GM19468 (cell line): ENCODE measurements around the gene NCAPG.
"Not testable (repeated sequence)": the region's sequence is repeated elsewhere in the genome, so short reads cannot be mapped to it uniquely, and the experiment has no call there.

Experiments used
- ATAC-seq: cut with Tn5 transposase; IDR thresholded peaks from one replicate; pipeline ENCODE4 v1.9.1; 2021; ENCODE audit warnings: mild to moderate bottlenecking, moderate library complexity, moderate number of reproducible peaks; ENCODE audit not compliant: unreplicated experiment; ENCODE audit errors: extremely low read depth

The NCAPG gene

DNA sequence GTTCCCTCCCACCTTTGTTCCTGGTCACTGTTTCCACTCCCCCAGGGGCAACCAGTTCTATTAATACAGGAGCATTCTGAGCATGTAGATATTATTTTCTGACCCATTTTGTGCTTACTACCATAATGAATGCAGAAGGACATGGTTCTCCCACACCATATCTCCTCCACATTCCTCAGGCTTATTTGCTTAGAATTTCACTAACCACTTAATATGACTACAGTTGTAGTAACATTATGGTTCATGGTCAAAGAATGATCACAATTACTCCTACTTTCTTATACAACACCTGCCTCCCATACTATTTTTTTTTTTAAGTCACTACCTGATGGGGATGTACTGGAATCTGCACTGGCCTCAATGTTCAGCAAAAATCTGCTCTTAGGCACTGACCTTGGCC lies 21.8 kb upstream of the NCAPG start:
- ATAC-seq, result no peak

DNA sequence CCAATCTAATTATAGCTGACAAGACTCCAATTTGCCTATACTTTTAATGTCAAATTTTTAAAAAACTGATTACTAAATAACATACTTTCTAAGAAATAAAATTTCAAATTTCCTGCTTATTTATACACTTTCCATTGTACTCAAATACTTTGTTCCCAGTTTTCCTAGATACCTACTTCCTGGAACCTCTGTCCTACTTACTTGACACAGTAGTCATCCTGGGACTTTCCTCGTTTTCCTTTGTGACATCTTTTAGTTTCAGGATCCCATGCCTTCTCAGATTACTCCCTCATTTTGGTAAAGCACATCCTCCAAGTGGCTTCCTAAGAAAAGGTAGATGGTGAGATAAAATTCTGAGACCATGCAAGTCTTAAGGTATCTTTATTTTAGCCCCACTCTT lies 16.0 kb upstream of the NCAPG start:
- ATAC-seq, result no peak

DNA sequence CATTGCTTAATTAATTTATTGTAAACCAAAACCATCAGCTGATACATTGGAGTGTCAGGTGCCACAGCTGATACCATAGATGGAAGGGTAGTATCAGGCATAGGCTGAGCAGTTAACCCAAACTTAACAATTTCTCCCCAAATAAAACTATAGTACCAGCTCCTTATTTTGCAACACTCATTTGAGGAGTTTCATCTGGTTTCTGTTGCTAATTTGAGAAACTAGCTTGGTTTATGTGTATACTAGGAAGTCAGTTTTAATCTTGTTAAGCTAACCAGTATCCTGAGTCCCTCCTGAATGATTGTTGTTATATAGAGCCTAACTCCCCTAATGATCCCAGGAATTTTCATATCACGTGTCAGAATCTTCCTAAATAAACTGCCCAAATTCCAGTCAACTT lies 13.0 kb upstream of the NCAPG start:
- no peak for ATAC-seq

DNA sequence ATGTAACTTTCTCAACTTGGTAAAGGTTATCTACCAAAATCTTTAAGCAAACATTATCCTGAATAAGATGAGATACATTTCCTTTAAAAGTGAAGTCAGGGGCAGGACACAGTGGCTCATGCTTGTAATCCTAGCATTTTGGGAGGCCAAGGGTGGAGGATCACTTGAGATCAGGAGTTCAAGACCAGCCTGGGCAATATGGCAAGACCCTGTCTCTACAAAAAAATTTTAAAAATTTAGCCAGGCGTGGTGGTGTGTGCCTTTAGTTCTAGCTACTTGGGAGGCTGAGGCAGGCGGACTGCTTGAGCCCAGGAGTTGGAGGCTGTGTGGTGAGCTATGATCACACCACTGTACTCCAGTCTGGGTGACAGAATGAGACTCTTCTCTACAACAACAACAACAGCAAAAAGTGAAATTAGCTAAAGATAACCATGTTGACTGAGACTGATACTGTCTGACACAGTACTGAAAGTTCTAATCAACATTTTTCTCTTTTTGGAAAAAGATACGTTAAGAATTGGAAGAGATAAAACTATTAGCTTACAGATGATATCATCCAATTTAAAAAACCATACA lies 5.1 kb upstream of the NCAPG start:
- ATAC-seq, result no peak

DNA sequence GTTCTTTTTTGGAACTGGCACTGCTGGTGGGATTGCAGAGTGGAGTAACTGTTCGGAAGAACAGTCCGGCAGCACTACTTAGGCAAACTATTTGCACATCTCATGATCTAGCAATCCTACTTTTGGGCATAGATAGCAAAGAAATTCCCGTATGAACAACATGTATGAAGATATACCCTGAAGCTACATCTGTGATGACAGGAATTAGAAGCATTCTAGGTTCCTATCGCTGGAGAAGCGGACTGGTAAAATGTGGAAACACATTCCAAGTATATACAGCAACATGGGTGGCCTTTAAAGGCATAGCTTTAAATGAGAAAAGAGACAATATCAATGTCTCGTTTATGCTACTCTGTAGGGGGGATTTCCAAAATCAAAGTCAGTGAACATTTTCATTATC lies 3.3 kb upstream of the NCAPG start:
- ATAC-seq, result no peak

DNA sequence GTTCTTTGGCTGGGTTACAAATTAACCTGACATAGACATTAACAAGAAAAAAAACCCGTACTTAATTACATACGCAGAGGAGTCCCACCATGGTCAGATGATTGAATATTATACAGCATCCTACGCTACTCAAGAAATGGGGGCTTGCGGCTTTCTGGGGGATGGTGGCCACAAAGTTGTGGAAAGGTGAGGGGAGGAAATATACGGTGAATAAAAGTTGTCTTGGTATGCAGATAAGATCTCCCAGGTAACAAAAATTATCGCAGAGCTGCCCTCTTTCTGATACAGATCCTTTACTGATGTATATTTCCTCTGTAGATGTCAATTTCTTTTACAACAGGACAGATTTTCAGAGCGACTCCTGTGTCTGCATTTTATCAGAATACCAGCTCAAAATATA lies 1.1 kb upstream of the NCAPG start:
- ATAC-seq, result no peak

DNA sequence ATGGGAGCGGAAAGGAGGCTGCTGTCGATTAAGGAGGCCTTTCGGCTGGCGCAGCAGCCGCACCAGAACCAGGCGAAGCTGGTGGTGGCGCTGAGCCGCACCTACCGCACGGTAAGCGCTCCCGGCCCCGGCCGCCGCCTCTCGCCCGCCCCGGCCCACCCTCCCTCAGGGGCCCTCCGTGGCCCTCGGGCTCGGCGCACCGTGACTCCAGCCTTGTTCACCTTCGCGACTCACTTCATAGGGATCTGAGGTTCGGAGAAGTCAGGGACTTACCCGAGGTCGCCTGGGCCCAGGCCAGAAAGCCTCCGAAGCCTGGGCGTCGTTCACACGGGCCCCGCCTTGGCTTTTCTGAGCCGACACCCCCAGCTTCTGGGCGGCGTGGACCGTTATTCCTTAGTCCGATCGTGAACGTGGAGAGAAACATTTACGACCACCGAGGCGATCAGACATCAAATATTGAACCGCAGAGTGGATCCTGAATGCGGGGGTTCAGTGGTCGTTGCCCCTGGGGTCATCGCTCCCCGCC lies 362 bp downstream of the NCAPG start:
- ATAC-seq, result no peak

DNA sequence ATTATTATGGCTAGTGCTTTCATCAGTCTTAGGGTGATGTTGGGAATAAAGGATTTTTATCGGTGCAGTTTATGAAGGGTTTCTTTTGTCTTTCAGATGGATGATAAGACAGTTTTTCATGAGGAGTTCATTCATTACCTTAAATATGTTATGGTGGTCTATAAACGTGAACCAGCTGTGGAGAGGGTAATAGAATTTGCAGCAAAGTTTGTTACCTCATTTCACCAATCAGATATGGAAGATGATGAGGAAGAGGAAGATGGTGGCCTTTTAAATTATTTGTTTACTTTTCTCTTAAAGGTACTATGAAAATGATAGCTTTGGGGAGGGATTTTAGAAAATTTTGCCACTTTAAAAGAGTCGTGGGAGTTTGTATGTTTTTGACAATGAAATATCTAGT lies 1.3 kb downstream of the NCAPG start:
- no peak for ATAC-seq

DNA sequence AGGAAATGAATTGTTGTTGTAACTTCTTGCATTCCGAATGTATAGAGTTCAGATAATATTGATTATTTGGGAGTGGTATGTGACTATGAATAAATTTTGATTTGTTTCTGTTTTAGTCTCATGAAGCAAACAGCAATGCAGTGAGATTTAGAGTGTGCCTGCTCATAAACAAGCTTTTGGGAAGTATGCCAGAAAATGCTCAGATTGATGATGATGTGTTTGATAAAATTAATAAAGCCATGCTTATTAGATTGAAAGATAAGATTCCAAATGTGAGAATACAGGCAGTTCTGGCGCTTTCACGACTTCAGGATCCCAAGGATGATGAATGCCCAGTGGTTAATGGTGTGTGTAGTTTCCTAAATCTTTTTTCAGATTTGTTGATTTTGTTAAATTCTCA lies 2.0 kb downstream of the NCAPG start:
- no peak for ATAC-seq

DNA sequence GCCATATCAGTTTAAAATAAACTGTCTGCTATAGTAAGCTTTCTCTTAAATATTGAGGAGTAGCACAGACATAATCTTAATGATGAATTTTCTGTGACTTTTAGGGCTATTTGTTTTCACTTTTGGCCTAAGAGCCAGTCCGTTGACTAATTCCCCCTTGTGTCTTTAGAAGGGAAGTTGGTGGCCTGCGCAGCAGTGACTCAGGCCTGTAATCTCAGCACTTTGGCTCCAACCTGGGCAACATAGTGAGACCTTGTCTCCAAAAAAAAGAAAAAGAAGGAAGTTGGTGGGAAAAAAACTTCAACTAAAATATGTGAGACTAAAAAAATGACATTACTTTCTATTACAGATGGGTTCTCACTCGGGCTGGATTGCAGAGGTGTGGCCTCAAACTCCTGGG lies 3.4 kb downstream of the NCAPG start:
- ATAC-seq, result no peak

DNA sequence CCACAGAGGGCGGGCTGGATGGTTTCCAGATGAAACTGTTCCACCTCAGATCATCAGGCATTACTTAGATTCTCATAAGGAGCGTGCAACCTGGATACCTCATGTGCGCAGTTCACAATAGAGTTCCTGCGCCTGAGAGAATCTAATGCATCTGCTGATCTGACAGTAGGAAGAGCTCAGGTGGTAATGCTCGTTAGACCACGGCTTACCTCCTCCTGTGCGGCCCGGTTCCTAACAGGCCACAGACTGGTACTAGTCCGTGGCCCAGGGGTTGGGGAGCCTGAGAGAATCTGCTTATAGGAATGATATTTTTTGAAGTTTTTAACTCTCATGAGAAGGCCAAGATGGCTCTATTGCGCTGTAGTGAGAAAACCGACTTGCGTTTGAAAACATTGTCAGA lies 5.4 kb downstream of the NCAPG start:
- ATAC-seq, result no peak

DNA sequence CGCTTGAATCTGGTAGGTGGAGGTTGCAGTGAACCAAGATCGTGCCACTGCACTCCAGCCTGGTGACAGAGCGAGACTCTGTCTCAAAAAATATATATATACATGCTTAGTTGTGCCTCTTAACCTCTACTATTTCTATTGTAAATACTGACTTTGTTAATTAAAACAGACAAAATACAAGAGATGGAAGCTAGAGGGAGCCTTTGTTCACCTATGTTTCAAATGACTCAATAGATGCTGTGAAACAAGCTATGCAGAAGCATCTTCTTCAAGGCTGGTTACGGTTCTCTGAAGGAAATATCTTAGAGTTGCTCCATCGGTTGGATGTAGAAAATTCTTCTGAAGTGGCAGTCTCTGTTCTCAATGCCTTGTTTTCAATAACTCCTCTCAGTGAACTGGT lies 6.2 kb downstream of the NCAPG start:
- ATAC-seq, result peak; percentile 77

DNA sequence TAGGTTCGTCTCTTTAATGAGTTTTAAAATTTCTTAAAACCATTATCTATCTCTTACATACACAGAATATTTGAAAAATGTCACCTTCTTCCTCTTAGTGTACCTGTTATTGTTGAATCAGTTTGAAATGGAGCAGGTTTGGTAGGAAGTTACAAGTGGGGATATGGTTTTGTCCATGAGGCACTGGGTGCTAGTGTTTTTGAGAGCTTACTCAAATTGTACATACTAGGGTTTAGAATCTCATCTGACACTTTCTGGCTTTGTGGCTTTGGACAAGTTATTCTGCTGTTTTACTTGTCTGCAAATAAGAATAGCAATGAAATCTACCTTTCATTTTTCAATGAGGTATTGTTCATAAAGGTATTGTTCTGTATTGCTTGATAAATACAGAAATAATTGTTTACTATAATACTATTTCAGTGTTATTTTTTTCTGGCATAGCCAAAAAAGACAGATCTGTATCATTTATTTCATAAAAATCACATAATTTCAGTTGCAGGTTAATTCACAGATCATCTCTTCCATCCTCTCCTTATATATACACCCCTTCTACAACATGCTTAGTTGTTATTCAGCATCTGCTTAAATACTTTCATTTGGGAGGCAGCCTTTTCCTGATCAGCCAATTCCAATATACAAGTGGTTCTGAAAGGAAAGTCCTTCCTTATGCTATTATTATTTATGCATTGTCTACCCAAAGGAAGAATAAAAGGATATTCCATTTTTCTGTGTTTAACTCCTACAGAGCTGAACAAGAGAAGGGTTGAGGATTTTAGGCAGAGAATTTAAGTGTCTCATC lies 13.3 kb downstream of the NCAPG start:
- ATAC-seq, result no peak

DNA sequence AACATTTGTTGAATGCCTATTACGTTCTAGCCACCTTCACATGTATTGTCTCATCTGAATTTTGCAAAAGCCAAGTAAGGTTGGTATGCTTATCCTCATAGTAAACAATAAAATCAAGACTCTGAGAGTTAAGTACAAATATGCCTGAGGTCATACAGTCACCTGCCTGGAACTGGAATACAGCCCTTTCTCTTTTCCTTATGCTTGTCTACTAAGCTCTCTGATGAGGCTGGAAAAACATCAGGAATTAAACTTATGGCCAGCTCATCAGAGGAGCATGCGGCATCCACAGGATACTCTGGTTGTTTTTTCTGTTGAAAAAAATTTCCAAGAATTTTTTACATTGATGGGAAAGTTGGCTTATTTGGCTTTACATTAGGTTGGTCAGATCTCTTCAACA lies 35.5 kb downstream of the NCAPG start:
- no peak for ATAC-seq

DNA sequence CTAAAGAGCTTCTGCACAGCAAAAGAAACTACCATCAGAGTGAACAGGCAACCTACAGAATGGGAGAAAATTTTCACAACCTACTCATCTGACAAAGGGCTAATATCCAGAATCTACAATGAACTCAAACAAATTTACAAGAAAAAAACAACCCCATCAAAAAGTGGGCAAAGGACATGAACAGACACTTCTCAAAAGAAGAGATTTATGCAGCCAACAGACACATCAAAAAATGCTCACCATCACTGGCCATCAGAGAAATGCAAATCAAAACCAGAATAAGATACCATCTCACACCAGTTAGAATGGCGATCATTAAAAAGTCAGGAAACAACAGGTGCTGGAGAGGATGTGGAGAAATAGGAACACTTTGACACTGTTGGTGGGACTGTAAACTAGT lies 39.5 kb downstream of the NCAPG start:
- not testable (repeated sequence) for ATAC-seq

DNA sequence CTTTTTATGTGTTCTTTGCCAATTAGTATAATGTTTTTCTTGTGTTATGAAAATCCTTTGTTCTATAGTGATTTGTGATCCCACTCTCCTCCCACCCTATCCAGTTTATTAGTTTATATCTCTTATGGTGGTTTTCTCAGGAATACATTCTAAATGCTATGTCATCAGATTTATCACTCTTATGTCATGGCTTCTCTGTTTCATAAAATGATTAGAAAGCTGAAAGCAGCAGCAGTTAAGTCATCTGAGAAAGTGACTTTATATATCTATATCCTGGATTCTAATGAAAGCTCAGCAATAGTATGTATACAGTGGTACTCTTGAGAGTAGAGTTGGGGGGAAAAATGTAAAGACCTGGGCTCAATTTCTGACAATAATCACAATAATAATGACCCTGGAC lies 41.2 kb downstream of the NCAPG start:
- no peak for ATAC-seq

DNA sequence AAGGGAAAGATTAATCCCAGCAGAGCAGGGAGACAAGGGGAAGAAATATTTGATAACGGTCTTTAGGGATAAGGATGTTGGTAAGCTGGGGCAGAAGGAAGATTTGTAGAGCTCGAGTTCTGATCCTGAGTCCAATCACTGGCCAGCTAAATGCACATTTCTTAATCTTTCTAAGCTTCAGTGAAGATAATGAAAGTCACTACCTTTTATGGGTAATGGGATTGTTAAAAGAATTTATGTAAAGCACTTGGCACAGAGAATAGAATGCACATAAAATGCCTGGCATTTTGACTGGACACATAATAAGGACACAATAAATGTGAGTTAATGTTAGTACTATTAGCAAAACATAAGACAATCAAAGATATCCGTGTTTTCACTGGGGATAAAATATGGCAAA lies 43.3 kb downstream of the NCAPG start:
- ATAC-seq, result no peak

DNA sequence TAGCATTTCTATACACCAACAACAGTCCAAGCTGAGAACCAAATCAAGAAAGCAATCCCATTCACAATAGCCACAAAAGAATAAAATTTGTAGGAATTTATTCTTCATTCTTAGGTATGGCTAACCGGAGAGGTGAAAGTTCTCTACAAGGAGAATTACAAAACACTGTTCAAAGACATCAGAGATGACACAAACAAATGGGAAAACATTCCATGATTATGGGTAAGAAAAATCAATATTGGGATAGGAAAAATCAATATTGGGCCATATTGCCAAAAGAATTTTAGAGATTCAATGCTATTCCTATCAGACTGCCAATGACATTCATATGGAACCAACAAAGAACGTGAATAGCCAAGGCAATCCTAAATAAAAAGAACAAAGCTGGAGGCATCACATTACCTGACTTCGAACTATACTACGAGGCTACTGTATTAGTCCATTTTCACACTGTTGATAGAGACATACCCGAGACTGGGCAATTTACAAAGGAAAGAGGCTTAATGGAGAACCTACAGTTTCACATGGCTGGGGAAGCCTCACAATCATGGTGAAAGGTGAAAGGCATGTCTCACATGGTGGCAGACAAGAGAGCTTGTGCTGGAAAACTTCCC lies 49.1 kb downstream of the NCAPG start:
- ATAC-seq, result no peak

DNA sequence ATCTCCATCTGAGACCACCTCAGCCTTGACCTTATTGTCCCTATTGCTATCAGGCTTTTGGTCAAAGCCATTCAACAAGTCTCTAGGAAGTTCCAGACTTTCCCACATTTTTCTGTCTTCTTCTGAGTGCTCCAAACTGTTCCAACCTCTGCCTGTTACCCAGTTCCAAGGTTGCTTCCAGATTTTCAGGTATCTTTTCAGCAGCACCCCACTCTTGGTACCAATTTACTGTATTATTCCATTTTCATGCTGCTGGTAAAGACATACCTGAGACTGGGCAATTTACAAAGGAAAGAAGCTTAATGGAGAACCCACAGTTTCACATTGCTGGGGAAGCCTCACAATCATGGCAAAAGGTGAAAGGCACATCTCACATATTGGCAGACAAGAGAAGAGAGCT lies 51.1 kb downstream of the NCAPG start:
- ATAC-seq, result not testable (repeated sequence)

DNA sequence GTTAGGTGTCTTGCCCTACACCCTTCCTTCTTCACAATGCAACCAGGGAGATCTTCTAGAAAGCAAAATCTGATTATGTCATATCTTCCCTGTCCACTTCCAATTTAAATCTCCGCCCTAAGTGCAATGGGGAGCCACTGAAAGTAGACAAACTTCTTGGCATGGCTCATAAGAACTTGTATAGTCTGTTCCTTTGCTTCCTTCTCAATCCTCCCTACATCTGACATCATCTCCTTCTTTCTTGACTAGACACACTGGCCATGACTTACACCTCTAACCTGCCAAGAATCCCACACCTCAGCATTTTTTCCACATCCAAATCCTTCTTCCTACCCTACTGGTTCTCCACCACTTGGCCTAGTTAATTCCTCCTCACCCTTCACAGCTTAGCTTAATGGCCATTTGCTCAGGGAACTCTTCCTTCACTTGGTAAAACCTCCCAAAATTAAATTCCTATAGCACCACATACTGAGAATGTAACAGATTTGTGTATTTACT lies 55.1 kb downstream of the NCAPG start:
- ATAC-seq, result no peak

DNA sequence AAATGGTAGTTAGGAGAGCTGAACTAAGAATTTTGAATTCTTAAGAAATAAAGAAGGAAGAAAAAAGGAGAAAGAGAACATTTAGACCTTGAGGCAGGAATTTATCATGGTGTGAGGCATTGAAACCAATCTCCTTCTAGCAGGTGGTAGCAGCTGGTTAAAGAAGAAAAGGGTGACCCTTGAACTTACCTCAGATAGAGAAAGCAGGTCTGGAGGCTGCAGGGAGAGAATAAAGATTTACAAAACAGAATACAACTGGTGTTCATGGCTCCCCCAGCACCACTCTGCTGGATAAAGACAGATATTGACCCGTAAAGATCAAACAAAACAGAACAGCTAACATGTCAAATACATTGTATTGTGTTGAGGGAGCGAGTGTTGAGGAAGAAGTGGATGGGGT lies 56.0 kb downstream of the NCAPG start:
- ATAC-seq, result no peak
